ENCODE measurements around the gene FANCL.

DNA sequence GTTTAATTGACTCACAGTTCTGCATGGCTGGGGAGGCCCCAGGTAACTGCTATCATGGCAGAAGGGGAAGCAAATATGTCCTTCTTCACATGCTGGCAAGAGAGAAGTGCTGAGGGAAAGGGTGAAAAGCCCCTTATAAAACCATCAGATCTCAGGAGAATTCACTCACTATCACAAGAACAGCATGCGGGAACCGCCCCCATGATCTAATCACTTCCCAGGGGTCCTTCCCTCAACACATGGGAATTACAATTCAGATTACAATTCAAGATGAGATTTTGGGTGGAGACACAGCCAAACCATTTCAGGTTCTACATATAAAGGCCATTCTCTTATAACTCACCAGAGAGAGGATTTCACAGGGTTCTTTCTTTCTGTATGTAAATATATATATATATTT is 131.6 kb downstream of the FANCL start:
- TF ChIP-seq POLR2AphosphoS5 (IDR thresholded peaks at IDR 0.05; ENCODE audit: low read depth, low read length), result no peak
- no peak for TF ChIP-seq CTCF (IDR thresholded peaks at IDR 0.05 in 2 of 3, conservative IDR thresholded peaks at IDR 0.05 in 1 of 3; ENCODE audit: borderline replicate concordance in 1 of 3, insufficient read depth in 1 of 3, low read depth in 2 of 3, low read length in 2 of 3)
- no peak for TF ChIP-seq EZH2phosphoT487 (IDR thresholded peaks at IDR 0.05; ENCODE audit: borderline replicate concordance)
- no peak for TF ChIP-seq ZFX (IDR thresholded peaks at IDR 0.05)
- no peak for TF ChIP-seq EGR1 (IDR thresholded peaks at IDR 0.05; ENCODE audit: low read depth)
- TF ChIP-seq ZNF274 (IDR thresholded peaks at IDR 0.05; ENCODE audit: low read depth, low read length), result no peak
- TF ChIP-seq POLR2A (IDR thresholded peaks at IDR 0.05; ENCODE audit: borderline replicate concordance, extremely low read depth, insufficient read depth, insufficient read length), result no peak
- TF ChIP-seq YY1 (IDR thresholded peaks at IDR 0.05; ENCODE audit: extremely low read depth, insufficient replicate concordance, low read depth, low read length), result no peak
- TF ChIP-seq TCF7L2 (IDR thresholded peaks at IDR 0.05; ENCODE audit: borderline replicate concordance, extremely low read depth, insufficient read depth, insufficient read length), result no peak
- no peak for TF ChIP-seq JUND (IDR thresholded peaks at IDR 0.05)
- no peak for TF ChIP-seq EZH2 (IDR thresholded peaks at IDR 0.05)
- no peak for TF ChIP-seq REST (IDR thresholded peaks at IDR 0.05; ENCODE audit: low read depth)
